ENCODE results near the gene STAG3.

GRCh38 chr7:100220586-100221230 lies 43.0 kb downstream of the STAG3 start:
- TF ChIP-seq CTCF (IDR thresholded peaks at IDR 0.05; ENCODE audit: low read depth, low read length, poor library complexity, severe bottlenecking) (no peak), EZH2phosphoT487 (IDR thresholded peaks at IDR 0.05; ENCODE audit: borderline replicate concordance, low read length) (no peak)

Measured in DOHH2 (cell line).